AG09309 (cell line): Measurements from ENCODE around the gene GSTA3.
"Not testable (repeated sequence)": the region's sequence is repeated elsewhere in the genome, so short reads cannot be mapped to it uniquely, and the experiment has no call there.

Experiments used
- DNase-seq: peaks from one replicate; pipeline ENCODE4 v3.0.0-alpha.2; 2010; ENCODE audit warnings: low read depth
- H3K4me3 ChIP-seq: 2 replicates; pipeline ENCODE4 v1.5.1; 2011; ENCODE audit warnings: mild to moderate bottlenecking, low read depth, low read length, moderate library complexity; ENCODE audit not compliant: control insufficient read depth
- CTCF ChIP-seq: IDR thresholded peaks from 2 replicates; pipeline ENCODE4 v1.5.1; 2011; ENCODE audit warnings: mild to moderate bottlenecking, low read depth, low read length, inconsistent platforms; ENCODE audit not compliant: insufficient read depth, control insufficient read depth; ENCODE audit errors: missing control alignments

Gene GSTA3

GRCh38 chr6:52909131-52909530, 367 bp downstream of the GSTA3 start:
- TF ChIP-seq CTCF = no peak
- H3K4me3 ChIP-seq = no peak overlapping the region
- DNase-seq = no peak

- no peak for TF ChIP-seq CTCF
- no peak for DNase-seq
These were observed 972 bp downstream of the GSTA3 start for GRCh38 chr6:52908526-52908925.

DNA sequence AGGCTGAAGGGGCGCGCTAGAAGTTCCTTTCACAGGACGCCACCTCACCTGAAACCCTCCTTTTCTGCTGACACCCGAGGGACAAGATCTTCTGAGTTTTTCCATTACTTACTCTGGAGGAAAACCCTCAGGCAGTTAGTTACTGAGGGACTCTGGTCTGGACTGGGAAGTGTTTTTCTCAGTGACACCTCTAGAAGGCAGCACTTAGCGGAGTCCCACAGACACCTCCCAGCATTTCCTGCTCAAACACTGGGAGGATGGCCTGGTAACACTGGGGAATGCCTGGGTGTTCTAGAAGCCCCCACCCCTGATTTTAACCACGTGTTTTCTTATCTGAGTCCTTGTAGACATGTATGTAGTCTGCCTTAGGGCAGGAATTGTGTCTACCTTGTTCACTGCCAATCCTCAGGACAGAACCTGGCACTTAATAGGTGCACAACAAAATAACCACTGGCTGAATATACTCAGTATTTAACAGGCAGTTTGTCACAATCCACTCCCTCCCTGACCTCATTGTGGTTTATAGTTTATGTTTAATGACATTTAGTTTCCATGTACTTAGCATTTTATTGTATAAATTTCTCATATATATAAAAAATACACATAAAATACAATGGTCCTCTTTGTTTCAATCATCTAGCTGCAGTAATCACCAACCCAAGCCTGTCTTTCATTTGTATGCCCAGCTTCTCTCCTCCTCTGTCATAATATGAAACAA, 4.8 kb downstream of the GSTA3 start:
- H3K4me3 ChIP-seq = no peak overlapping the region
- no peak for DNase-seq
- TF ChIP-seq CTCF = peak; percentile 36

More at GRCh38 chr6:52908526-52908925, 972 bp downstream of the GSTA3 start:
- H3K4me3 ChIP-seq = no peak overlapping the region

DNA sequence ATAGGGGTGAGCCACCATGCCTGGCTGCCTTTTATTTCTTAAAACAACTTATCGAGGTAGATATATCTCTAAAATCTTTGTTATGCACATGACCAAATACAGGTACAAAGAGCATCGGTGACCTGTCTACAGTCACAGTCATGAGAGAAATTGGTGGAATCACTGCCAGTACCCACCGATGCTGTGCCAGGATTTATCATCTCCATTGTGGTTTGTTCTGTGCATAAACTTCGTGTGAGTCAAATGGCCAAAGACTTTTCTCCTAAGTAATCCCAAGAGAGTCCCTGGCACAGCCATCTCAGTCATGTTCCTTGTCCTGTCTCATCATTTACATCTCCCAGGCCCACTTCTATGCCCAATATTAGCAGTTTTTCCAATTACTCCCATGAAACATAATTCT, 9.0 kb downstream of the GSTA3 start:
- no peak overlapping the region for H3K4me3 ChIP-seq
- TF ChIP-seq CTCF = no peak
- DNase-seq = no peak

DNA sequence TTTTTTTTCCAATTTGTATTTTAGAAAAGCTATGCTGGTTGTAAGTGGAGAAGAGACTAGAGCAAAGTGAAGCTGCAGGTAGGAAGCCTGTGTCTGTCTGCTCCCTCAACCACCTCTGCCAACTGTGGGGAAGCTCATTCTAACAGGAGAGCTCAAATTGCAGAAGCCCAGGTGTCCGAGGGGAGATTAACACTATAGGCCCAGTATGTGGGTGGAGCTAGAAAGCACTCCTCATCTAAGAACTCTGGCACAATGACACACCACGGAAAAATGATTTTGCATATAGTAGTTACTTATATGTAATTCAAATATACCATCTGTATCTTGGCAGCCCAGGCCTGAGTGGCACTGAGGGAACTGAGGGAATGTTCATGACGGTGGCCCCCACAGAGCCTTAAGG, 13.7 kb downstream of the GSTA3 start:
- DNase-seq, H3K4me3 ChIP-seq: not testable (repeated sequence)

GRCh38 chr6:52894285-52894684, 15.2 kb downstream of the GSTA3 start:
- H3K4me3 ChIP-seq = no peak overlapping the region
- no peak for TF ChIP-seq CTCF
- DNase-seq = no peak

- no peak overlapping the region for H3K4me3 ChIP-seq
- no peak for DNase-seq
- TF ChIP-seq CTCF = no peak
These were observed 15.7 kb downstream of the GSTA3 start for GRCh38 chr6:52893803-52894202.
